GM19043 (cell line): ENCODE measurements around the gene STAB1.

Experiments
- ATAC-seq: cut with Tn5 transposase; IDR thresholded peaks from one replicate; pipeline ENCODE4 v1.9.1; 2021; ENCODE audit warnings: low read depth; ENCODE audit not compliant: unreplicated experiment

Gene STAB1

DNA sequence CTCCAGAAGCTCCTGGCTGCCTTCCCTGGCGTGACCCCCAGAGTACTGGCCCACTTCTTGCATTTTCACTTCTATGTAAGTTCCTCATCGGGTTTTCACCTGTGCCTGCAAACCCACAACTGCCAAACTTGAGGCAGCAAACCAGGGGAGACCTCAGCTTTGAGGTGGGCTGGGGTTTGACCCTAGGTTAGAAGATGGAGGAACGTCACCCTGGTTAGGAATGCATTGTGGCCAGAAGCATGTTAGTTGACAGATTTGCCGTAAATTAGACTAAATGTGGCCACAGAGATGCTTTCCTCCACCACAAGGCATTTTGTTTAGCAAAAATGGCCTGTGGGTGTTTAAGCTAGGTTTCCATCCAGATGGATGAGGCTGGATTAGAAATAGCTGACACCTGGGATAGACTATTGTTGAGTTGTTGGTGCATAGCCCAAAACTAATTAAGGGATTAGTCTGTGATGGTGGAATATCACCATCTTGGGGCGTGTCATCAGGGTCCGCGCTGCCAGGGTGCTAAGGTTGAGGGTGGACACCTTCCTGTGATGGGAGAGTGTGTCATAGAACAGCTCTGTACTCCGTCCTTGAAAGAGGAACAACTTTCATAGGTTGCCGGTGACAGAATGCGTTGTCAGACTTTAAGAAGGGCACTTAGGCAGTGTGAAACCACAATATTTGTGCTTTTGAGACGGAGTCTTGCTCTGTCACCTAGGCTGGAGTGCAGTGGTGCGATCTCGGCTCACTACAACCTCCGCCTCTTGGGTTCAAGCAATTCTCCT is 36.2 kb upstream of the STAB1 start:
- no peak for ATAC-seq

DNA sequence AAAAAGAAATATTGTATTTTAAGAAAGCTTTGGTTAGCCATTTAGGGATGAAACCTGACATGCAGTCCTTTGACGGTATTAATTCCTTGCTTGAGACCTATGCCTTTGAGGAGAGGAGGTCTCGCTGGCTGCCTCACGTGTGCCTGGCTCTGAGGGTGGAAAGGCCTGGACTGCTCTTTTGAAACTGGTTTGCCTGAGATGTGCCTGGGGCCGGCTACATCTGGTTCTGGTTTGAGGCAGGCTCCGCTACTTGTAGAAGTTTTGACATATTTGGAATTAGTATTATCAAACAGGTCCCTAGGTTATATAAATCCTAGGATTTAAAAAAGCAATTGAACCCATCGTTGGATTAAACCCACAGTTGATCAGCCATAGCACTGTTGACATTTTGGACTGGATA is 33.3 kb upstream of the STAB1 start:
- ATAC-seq: no peak

DNA sequence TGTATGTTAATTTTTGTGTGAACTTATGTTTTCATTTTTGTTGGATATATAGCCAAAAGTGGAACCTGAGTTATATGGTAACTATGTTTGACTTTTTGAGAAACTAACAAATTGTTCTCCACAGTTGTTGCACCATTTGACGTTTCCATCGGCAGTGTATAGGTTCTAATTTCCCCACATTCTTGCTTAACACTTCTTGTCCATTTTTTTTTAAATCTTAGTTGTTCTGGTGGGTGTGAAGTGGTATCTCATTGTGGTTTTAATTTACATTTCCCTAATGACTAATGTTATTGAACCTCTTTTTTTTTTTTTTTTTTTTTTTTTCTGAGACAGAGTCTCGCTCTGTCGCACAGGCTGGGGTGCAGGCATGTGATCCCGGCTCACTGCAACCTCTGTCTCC is 31.7 kb upstream of the STAB1 start:
- no peak for ATAC-seq

DNA sequence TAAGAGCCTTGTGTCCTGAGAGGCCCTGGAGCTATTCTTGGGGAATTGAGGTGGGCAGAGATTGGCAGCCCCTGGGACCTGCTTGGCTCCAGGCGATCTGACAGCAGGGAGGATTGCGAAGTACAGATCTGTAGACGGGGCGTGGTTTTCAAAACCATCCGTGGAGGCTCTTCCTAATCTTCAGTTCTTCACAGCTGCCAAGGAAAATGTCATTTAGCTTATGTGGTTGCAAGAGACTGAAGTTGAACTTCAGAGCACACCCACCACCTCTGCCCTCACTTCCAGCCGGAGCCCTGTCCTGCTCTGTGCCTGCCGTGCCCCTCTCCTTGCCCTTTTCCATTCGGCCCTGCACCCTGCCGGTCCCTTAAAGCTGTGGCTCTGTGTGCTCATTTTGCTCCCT is 26.8 kb upstream of the STAB1 start:
- ATAC-seq: no peak

DNA sequence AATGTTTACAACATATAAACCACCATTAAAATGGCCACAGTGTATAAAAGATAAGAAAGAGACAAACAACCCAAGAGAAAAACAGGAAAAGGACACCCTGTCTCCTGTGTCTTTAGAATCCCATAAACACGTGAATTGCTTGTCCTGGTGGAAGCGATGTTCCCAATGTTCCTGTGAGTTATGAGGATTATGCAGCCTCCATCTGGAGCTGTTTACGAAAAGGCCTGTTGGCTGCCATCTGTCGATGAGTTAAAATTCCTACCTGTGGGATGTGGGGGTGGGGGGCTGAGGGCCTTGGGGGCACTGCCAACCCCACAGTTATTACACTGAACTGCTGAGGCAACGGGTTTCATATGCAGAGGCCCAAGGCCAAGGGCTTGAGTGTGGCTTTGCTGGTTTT is 26.1 kb upstream of the STAB1 start:
- ATAC-seq: no peak

DNA sequence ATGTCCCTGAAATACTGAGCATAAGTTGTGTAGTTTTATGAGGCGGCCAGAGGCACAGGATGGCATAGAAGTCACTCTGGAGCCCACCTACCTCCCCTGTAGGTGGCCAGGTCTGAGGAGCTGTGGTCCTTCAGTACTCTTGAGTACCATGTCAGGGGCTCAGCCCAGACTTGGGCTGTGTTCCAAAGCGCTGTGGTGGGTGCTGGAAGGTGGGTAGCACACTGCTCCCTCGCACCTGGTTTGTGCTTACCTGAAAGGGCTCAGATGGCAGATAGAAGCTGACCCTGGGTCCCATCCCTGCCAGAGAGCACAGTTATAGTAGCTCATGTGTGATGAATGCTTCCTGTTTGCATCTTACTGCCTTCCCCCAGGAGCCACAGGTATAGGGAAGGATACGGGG is 24.2 kb upstream of the STAB1 start:
- ATAC-seq: no peak

DNA sequence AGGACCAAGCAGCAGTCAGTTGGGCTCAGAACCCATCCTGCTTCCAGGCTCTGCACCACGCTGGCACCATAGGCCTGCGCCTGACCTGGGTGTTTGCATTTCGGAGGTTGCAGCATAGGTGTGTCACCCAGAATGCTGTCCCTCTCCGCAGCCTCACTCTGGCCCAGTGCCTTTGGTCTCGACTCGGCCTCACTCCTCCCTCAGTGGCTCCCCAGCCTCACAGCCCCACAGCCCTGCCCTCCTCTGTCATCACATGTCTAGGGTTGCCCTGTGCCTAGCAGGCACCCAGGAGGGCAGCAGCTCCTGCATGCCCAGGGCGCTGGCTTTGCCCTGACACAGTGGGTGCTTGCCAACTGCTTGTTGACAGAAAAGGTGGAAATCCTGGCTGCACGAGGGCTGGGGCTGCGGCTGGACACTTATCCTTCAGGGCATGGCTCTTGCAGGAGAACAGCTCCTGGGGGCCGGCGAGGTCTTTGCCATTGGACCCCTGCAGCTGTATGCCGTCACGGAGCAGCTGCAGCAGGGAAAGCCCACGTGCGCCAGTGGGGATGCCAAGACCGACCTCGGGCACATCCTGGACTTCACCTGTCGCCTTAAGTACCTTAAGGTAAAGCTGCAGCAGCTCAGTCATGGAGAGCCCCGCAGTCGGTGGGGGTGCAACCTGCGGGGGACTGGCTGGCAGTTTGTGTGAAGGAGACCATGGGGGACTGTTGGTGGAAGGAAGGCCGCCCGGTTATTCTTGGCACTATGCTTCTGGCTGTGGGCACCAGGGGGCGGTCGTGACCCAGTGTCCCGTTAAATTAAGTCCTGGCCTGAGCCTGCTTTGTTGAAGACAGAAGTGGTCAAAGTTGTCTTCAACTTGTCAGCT is 23.5 kb upstream of the STAB1 start:
- ATAC-seq: no peak

DNA sequence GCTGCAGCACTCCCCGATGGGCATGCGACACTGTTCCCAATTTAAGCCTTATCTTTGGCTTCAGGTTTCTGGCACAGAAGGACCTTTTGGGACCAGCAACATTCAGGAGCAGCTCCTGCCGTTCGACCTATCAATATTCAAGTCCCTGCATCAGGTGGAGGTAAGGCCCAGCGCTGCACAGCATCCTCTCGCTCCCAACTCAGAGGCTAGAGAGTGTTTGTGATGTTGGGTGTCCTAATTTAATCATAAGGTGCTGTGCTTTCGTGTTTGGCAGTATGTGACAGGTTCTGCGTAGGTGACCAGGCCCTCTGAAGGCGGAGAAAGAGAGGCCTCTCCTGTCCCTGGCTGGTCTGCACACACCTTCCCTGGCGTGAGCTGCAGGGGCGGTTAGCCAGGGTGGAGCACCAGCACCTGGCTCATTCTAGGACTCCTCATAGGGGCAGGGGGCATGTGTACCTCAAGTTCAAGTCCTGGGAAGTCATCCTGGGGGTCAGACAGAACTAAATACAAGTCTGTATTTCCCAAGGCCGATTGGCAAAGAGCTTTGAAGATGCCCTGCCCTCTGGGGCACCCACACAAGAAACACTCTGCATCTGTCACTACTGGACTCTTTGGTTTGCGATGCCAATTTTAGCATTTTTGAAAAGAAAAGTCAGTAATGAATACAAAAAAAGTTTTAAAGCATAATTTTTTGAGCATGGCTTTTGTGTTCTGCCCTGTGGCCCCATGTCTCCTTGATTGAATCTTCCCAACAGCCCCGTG is 22.7 kb upstream of the STAB1 start:
- ATAC-seq: no peak

DNA sequence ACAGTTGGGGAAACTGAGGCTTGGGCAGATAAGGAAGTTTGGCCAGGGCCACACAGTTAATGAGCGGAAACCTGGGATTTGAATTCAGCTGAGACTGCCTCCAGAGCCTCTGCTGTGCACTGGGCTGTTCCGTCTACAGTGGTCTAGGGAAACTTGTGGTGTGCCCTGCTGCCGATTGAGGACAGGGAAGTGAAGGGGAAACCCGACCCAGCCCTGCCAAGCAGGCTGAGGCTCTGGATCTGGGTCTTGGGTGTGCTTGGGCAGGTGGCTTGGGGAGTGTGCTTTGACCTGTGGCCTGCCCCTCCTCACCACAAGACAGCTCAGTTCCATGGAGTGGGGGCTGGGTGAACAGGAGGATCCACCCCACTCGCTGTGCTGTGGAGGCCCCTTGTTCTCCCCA is 22.1 kb upstream of the STAB1 start:
- ATAC-seq: no peak

DNA sequence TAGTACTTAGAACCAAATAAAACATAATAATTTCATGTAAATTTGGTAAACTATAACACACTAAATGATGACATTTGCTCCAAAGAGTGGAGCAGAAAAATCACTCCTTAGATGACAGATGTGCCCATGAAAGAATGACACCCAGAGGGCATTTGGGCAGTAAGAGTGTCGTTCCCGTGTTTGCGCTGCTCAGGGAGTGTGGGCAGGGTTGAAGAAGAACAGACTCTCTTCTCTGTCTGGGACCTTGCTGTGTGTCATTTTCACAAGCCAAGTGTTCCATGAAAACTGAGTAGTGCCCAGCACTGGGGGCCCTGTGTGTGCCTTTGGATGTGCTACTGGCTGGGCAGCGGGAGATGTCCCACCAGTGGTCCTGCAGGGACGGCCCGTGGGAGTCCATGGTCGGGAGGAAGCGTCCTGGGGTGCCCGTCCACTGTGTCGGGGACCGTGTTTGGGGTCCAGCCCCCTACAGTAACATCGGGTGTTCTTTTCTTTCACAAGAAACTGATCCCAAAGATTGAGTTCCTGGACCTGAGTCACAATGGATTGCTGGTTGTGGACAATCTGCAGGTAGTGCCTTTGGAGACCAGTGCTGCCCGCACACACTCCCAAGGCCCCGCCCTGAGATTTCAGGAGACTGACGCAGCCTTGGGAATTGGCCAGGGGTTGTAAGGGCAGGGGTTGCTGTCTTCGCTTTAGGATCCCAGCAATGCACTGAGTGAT is 17.9 kb upstream of the STAB1 start:
- no peak for ATAC-seq

DNA sequence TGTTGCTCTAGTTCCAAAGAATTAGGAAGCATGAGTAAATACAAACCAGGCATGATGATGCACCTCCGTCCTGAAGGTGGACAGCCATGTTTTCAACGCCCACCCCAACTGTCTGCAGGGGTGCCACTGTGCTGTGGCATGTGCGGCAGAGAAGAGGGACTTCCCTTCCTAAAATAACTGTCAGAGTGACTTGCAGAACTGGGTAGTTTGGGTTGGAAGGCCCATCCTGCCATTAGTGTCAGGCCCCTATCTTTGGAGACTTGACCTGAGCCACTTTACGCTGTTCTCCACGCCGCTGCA is 17.4 kb upstream of the STAB1 start:
- ATAC-seq: no peak

DNA sequence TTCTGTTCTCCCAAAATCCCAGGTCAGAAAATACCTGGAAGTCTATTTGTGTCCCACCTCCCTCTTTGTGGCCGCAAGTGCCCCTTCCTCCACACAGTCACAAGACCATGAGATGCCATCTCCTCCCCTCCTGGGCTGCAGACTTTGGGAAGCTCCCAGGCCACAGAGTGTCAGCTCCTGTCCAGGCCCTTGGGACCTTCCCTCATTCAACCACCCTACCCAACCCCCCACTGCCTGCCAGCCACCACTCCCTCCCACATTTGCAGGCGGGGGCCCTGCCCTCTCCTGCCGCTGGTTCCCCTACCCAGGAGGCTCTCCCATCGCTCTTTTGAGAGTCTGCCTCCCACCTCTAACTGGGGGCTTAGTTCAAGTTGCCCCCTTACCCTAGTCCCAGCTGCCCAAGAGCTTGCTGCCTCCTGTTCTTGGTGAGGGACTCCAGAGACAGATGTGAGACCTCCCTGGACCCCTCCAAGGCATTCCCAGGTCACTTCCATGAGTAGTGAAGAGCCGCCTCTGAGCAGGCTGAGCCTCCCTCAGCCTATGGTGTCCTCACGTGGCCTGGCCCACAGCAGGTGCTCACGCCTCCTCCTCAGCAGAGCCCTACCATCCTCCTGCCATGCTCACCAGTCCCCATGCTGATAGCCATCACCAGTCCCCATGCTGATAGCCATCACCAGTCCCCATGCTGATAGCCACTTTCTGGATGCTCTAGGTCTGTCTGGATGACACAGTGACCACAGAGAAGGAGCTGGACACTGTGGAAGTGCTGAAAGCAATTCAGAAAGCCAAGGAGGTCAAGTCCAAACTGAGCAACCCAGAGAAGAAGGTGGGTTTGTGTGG is 15.9 kb upstream of the STAB1 start:
- ATAC-seq: no peak

DNA sequence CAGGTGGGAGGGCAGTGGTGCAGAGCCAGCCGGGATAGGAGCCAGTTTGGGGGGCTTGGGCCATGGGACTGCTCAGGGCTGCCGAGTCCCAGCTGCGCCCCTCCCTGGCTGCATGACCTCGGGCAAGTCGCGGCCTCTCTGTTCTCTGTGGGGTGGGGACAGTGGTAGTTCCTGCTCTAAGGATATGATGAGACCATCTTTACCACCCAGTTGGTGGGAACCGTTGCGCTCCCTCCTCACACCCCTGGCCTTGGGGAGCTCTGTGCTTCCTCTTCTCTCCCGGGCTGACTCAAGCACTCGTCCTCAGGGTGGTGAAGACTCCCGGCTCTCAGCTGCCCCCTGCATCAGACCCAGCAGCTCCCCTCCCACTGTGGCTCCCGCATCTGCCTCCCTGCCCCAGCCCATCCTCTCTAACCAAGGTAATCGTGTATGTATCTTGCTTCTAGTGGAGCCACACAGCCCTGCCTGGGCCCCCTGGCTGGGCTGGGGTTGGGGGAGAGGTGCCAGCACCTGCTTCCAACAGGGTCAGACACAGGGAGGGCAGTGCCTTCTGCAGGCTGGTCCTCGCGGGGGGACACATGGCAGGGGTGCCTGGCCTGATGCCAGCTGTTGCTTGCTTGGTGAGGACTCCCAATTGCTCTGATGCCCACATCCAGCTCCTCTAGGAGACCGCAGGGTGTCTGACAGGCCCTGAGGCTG is 15.1 kb upstream of the STAB1 start:
- ATAC-seq: no peak

DNA sequence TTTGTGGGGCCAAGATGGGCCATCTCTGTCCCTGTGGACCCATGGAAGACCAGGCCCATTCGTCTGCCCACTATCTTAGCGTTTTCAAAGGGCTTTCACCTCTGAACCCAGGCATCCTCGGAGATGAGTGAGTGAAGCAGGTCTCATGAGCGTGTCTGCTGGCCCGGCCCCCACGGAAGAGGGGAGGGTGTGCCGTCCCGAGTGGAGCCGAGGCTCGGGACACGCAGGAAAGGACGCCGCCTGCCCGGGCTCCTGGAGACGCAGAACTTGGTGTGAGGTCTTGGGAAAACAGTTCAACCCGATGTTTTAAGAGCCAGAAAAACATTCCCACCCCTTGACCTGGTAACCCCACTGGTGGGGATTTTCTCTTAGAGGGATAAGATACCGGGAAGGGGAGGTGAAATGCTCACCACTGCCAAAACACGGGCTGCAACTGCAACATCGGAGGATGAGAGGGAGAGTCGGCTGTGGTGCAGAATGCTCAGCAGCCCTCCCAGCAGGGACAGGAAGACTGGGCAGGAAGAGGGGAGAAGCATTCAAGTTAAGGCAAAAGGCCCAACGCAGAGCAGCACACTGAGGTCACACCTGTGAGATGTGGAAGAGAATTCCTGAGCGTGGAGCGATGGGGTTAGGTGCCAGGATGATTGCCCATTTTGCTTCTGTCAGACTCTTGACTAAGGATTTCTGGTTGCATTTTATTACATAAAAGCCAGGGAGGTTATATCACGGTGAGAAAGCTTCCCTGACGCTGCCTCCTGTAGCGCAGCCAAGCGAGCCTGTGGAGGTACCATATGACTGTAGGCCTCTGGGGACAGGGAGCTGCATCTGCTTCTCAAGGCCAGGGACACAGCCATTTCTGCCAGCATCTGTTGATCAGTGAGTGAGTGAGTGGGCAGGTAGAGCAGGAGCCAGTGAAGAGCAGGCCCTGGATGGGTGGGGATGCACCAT is 14.1 kb upstream of the STAB1 start:
- ATAC-seq: no peak

DNA sequence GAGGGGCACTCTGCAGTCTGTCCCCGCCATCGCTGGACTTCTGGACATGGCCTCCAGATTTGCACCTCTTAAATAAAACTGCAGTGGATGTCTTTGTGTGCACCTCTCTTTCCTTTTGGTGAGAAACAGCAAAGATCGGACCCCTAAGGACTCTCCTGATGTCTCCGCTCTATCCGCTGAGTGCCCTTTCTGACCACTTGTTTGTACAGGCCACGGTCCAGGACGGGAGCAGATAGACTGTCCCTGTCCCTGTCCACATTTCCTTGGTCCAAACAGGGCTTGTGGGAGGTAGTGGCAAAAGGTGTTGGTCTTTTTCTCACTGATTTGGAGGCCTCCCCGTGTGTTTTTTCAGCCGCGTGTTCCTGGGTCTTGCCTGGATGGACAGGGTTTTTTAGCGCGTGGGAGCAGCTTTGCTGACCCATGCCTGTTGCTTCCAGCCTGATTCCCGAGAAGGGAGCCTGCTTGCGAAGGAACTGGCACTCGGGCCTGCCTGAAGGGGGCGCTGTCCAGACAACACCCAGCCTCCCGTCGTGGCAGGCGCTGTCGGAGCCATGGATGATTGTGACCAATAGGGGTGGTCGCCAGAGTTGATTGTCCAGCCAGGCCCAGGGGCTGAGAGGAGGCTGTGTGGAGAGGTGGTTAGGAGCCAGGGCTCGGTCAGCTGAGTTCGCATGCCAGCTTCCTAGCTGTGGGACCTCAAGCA is 13.2 kb upstream of the STAB1 start:
- no peak for ATAC-seq

DNA sequence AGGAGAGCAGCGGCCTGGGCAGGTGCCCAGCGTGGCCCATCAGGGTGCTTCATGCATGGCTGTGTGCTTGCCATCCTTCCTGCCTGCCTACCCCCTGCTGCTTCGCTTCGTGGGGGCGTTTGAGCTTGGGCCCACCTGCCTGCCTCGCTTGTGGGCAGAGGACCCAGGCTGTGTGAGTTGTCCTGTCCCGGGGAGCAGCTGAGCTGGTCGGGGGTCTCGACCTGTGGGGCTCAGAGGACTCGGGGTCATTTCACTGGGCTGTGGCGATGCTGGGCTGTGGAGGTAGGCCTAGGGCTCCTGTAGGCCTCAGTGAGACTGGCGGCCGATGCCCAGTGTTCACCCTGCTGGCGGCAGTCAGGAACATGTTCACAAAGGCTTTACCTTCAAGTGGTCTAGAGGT is 12.1 kb upstream of the STAB1 start:
- no peak for ATAC-seq

DNA sequence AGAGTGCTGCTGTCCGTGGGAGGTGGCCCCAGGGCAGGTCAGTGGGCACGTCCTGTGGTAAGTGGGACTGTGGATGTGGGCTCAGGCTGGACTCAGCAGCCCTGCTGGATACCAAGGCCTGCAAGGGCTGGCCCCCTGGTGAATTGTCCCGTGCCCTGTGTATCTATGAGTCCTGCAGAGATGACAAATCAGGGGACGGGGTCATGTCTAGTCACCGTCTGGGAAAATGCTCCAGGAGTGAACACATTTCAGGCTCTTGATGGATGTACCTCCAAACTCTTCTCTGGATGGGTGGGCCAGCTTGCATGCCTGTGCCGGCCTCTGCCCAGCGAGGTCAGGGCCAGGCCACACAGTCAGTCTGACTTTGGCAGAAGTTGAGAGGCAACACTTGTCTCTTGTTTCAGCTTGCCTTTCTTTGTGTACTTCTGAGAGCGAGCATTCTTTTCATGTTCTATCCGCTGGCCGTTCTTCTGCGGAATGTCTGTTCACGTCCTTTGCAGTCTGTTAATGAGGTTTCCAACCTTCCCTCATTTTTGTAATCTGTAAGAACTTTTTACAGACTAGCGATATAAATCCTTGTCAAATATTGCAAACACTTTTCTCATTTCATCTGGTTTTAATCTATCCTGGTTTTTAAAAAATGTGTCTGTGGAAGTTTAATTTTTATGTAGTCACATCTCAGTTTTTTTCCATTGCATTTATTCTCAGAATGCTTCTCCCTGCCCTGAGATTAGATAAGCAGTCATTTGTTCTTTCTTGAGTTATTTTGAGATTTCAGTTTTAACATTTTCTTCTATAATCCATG is 11.4 kb upstream of the STAB1 start:
- ATAC-seq: no peak
